Endothelial cell of umbilical vein (primary cell): ENCODE measurements around the gene GLI1.

Experiments used
- POLR2A ChIP-seq: IDR thresholded peaks from 2 replicates; pipeline ENCODE4 v1.6.1; 2012; ENCODE audit warnings: low read depth, mild to moderate bottlenecking, control low read depth, low read length
- POLR2AphosphoS5 ChIP-seq: IDR thresholded peaks from 2 replicates; pipeline ENCODE4 v1.6.1; 2012; ENCODE audit warnings: low read depth, mild to moderate bottlenecking, control low read depth, low read length, moderate library complexity; ENCODE audit not compliant: insufficient read depth
- TF ChIP-seq, protein P1 (sequence below), 2 donors: IDR thresholded peaks; 1 replicate in 1 of 2; 2 replicates in 1 of 2; pipeline ENCODE4 v1.5.1; 2011; ENCODE audit warnings: low read length in 2 of 2, mild to moderate bottlenecking in 2 of 2, moderate library complexity in 2 of 2, control low read depth in 1 of 2, inconsistent platforms in 1 of 2, low read depth in 1 of 2; ENCODE audit not compliant: insufficient read depth in 1 of 2; ENCODE audit errors: extremely low read depth in 1 of 2
- TF ChIP-seq, protein P2 (sequence below): IDR thresholded peaks from 2 replicates; pipeline ENCODE4 v1.6.1; 2011; ENCODE audit not compliant: insufficient read depth, insufficient read length

DNA sequence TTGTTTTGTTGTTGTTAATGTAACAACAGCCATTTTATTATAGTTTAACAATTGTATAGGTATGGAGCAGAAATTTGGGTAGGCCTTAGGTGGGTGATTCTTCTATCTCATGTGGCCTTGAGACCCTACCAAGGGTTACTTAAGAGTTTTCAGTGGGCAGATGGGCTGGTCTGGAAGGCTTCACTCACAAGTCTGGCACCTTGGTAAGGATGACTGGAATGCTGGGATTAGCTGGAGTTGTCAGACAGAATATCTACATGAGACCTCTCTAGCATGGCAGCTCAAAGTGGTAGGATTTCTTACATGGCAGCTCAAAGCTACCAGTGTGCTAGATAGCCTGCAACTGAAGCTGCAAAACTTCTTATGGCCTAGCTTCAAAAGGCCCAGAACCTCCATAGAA lies 26.1 kb downstream of the GLI1 start:
- TF ChIP-seq, protein P1, sequence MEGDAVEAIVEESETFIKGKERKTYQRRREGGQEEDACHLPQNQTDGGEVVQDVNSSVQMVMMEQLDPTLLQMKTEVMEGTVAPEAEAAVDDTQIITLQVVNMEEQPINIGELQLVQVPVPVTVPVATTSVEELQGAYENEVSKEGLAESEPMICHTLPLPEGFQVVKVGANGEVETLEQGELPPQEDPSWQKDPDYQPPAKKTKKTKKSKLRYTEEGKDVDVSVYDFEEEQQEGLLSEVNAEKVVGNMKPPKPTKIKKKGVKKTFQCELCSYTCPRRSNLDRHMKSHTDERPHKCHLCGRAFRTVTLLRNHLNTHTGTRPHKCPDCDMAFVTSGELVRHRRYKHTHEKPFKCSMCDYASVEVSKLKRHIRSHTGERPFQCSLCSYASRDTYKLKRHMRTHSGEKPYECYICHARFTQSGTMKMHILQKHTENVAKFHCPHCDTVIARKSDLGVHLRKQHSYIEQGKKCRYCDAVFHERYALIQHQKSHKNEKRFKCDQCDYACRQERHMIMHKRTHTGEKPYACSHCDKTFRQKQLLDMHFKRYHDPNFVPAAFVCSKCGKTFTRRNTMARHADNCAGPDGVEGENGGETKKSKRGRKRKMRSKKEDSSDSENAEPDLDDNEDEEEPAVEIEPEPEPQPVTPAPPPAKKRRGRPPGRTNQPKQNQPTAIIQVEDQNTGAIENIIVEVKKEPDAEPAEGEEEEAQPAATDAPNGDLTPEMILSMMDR (IDR thresholded peaks at IDR 0.05; ENCODE audit: extremely low read depth in 1 of 2, insufficient read depth in 1 of 2, low read depth in 1 of 2, low read length in 2 of 2) = no peak
- TF ChIP-seq, protein P2, sequence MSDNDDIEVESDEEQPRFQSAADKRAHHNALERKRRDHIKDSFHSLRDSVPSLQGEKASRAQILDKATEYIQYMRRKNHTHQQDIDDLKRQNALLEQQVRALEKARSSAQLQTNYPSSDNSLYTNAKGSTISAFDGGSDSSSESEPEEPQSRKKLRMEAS = no peak
- TF ChIP-seq POLR2AphosphoS5 = no peak
- TF ChIP-seq POLR2A = no peak
